Tibial nerve (tissue), 4 donors: ENCODE measurements around the gene AMOTL1. TPM values are rescaled to one million over a fixed set of nuclear protein-coding genes. Genes with fewer than 3 reads are reported as not detected.
A peak's percentile ranks its signal among the peaks of the same experiment; 100 is the strongest.

Experiments
- DNase-seq, 2 donors: peaks; one replicate each; pipeline ENCODE4 v3.0.0-alpha.2; 2019; ENCODE audit warnings: low spot score in 2 of 2
- H3K27ac ChIP-seq, 4 donors: fragments of 200-600 bp; sonication (generic) in 3 of 4; one replicate each; pipeline ENCODE4 v1.5.1; 2017 to 2019; ENCODE audit warnings: mild to moderate bottlenecking in 1 of 4
- H3K27me3 ChIP-seq, 2 donors: fragments of 200-600 bp; sonication (generic) in 1 of 2; one replicate each; pipeline versions ENCODE4 v1.5.1 to v1.6.0; 2017 to 2019
- H3K36me3 ChIP-seq, 3 donors: fragments of 200-600 bp; sonication (generic); one replicate each; pipeline ENCODE4 v1.5.1; 2018 to 2019
- H3K4me1 ChIP-seq, 4 donors: fragments of 200-600 bp; sonication (generic) in 3 of 4; one replicate each; pipeline ENCODE4 v1.5.1; 2017 to 2019
- H3K4me3 ChIP-seq, 4 donors: fragments of 200-600 bp; sonication (generic) in 3 of 4; one replicate each; pipeline ENCODE4 v1.5.1; 2017 to 2019; ENCODE audit warnings: mild to moderate bottlenecking in 1 of 4, moderate library complexity in 1 of 4
- H3K9me3 ChIP-seq, 4 donors: fragments of 200-600 bp; sonication (generic) in 3 of 4; one replicate each; pipeline ENCODE4 v1.5.1; 2017 to 2019
- CTCF ChIP-seq, 5 experiments: fragments of 200-600 bp in 3 of 5; fragments of 450-650 bp in 2 of 5; sonication (generic) in 3 of 5; IDR thresholded peaks; one replicate each; pipeline ENCODE4 v1.5.1; 2016 to 2019; ENCODE audit warnings: antibody characterized with exemption in 5 of 5, mild to moderate bottlenecking in 3 of 5, moderate library complexity in 2 of 5
- EP300 ChIP-seq, 2 donors: sonication (generic); formaldehyde crosslinking; IDR thresholded peaks; one replicate each; pipeline ENCODE4 v1.6.1; 2017; ENCODE audit warnings: antibody characterized with exemption in 2 of 2, mild to moderate bottlenecking in 1 of 2
- POLR2A ChIP-seq, 2 donors: fragments of 450-650 bp; IDR thresholded peaks; one replicate each; pipeline ENCODE4 v1.6.1; 2017; ENCODE audit warnings: antibody characterized with exemption in 2 of 2, mild to moderate bottlenecking in 2 of 2, moderate library complexity in 2 of 2
- WGBS, 2 donors: methylation state at CpG; one replicate each; pipeline ENCODE4 v1.1.5; 2018; 5-methylcytosine and 5-hydroxymethylcytosine counted together
- total RNA-seq, 4 donors: library from RNA; depleted of rRNA; stranded (reverse); fragments of >200 nt; gene quantifications; one replicate each; pipeline ENCODE4 v1.1.0, GENCODE V29; 2016

Gene AMOTL1
- total RNA-seq, 4 donors from 2014 or later = 46.5 to 58.0 (median 51.9) TPM

GRCh38 chr11:94773842-94774241 lies 5.7 kb downstream of the AMOTL1 start:
- Histone ChIP-seq H3K27me3 (no peaks in the 10 kb centered on the region), H3K4me3 (no peak overlapping the region), H3K9me3 (no peaks in the 10 kb centered on the region), H3K4me1 (peaks cover 0 to 59% (median 13%) of the 10 kb centered on the region in 4 donors), H3K27ac (no peak overlapping the region), H3K36me3 (no peaks in the 10 kb centered on the region)
- TF ChIP-seq EP300 (IDR thresholded peaks at IDR 0.05) (no peak), CTCF (IDR thresholded peaks at IDR 0.05) (no peak), POLR2A (IDR thresholded peaks at IDR 0.05) (no peak)
- no peak for DNase-seq
- 95 to 96% methylated on average over 8 of the region's 8 CpGs for WGBS, 2 donors

DNA sequence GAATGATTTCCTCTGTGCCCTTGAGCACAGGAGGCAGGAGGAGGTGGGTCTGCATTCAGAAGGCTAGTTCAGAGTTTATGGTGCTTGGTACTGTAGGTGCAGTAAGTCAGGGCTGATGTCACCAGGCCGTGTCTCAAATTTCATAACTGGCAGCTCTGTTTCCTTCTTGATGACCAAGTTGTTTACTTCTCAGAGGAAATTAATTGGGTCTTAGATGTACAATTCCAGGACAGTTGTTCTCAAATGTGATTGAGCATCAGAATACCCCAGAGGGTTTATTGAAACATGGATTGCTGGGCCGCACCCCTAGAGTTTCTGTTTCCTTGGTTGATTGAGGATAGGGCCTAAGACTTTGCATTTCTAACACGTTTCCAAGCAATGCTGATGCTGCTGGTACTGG lies 6.2 kb downstream of the AMOTL1 start:
- DNase-seq = no peak
- H3K4me1 ChIP-seq = peaks cover 0 to 59% (median 13%) of the 10 kb centered on the region in 4 donors
- no peaks in the 10 kb centered on the region for H3K9me3 ChIP-seq
- 75 to 78% methylated on average over 3 of the region's 3 CpGs for WGBS, 2 donors
- TF ChIP-seq CTCF (IDR thresholded peaks at IDR 0.05) = no peak
- no peak for TF ChIP-seq EP300 (IDR thresholded peaks at IDR 0.05)
- no peaks in the 10 kb centered on the region for H3K36me3 ChIP-seq
- no peak overlapping the region for H3K4me3 ChIP-seq
- H3K27ac ChIP-seq = peak overlapping the region in 1 of 4 donors; percentile 62
- no peaks in the 10 kb centered on the region for H3K27me3 ChIP-seq

GRCh38 chr11:94775567-94776327 lies 7.6 kb downstream of the AMOTL1 start:
- peak overlapping the region in 1 of 4 donors; percentile 45 for H3K27ac ChIP-seq

GRCh38 chr11:94776351-94777321 lies 8.5 kb downstream of the AMOTL1 start:
- DNase-seq = no peak
- Histone ChIP-seq H3K9me3 (no peaks in the 10 kb centered on the region), H3K36me3 (no peaks in the 10 kb centered on the region), H3K27me3 (no peaks in the 10 kb centered on the region), H3K4me1 (peaks cover 0 to 61% (median 5%) of the 10 kb centered on the region in 4 donors), H3K4me3 (no peak overlapping the region), H3K27ac (peak overlapping the region in 1 of 4 donors; percentile 45)
- WGBS, 2 donors = 45 to 59% methylated on average over 5 of the region's 5 CpGs
- no peak for TF ChIP-seq EP300 (IDR thresholded peaks at IDR 0.05)
- no peak for TF ChIP-seq POLR2A (IDR thresholded peaks at IDR 0.05)
- no peak for TF ChIP-seq CTCF (IDR thresholded peaks at IDR 0.05)

More at GRCh38 chr11:94775567-94776327, 7.6 kb downstream of the AMOTL1 start:
- no peak for TF ChIP-seq POLR2A (IDR thresholded peaks at IDR 0.05)
- Histone ChIP-seq H3K36me3 (no peaks in the 10 kb centered on the region), H3K4me3 (no peak overlapping the region), H3K27me3 (no peaks in the 10 kb centered on the region), H3K9me3 (no peaks in the 10 kb centered on the region), H3K4me1 (peaks cover 0 to 58% (median 5%) of the 10 kb centered on the region in 4 donors)
- WGBS, 2 donors = 84 to 90% methylated on average over 5 of the region's 5 CpGs
- DNase-seq = no peak

DNA sequence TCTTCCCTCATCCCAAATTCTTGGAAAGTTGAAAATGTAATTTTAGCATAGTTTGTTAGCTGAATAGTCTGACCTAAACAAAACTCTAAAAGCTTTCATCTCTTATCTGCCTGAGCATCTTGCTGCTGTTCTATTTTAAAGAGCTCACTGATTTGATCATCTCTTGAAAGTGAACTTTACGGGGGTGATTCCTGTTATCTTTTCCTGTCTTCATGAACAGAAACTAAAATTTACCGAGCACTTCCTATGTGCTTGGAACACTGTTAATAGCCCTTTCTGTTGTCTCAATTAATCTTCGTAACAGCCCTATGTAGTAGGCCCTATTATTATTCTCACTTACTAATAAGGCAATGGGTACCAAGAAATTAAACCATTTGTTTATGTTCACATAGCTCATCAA lies 12.3 kb downstream of the AMOTL1 start:
- Histone ChIP-seq H3K4me1 (peaks cover 0 to 76% (median 23%) of the 10 kb centered on the region in 4 donors), H3K27ac (peak overlapping the region in 1 of 4 donors; percentile 9), H3K27me3 (no peaks in the 10 kb centered on the region), H3K9me3 (no peaks in the 10 kb centered on the region), H3K4me3 (peak overlapping the region in 1 of 4 donors; percentile 2), H3K36me3 (no peaks in the 10 kb centered on the region)
- DNase-seq = no peak
- no peak for TF ChIP-seq EP300 (IDR thresholded peaks at IDR 0.05)
- no peak for TF ChIP-seq CTCF (IDR thresholded peaks at IDR 0.05)
- TF ChIP-seq POLR2A (IDR thresholded peaks at IDR 0.05) = no peak
- WGBS, 2 donors = 38 to 48% methylated on average over 3 of the region's 3 CpGs
